MCF 10A (cell line): ENCODE results near the gene ARHGAP1. TPM values are rescaled to one million over a fixed set of nuclear protein-coding genes. Genes with fewer than 3 reads are reported as not detected.

Experiments
- BruUV-seq: library from RNA; stranded (reverse); fragments of 400-500 nt; replicated peaks from 2 replicates; lab custom pipeline; 2021; lab: Mats Ljungman, UMichigan
- CTCF ChIA-PET: fragments of 300-600 bp; sonication (Branson Sonifier 250); formaldehyde crosslinking; extraction: SDS; loops from one replicate; lab custom pipeline; 2021; ENCODE audit warnings: antibody characterized with exemption, inconsistent platforms; lab: Yijun Ruan, JAX
- POLR2A ChIA-PET: fragments of 300-600, 350-650 bp; sonication (Branson Sonifier 250); formaldehyde crosslinking; extraction: SDS; loops from one replicate; lab custom pipeline; 2020; ENCODE audit warnings: antibody characterized with exemption, inconsistent platforms; lab: Yijun Ruan, JAX
- DNase-seq: peaks from one replicate; pipeline ENCODE4 v3.0.0-alpha.2; 2018; ENCODE audit not compliant: unreplicated experiment
- H3K27ac Mint-ChIP-seq: one replicate; pipeline ENCODE4 v1.8.0; 2022; ENCODE audit warnings: mild to moderate bottlenecking, low read depth, mixed read lengths; ENCODE audit not compliant: unreplicated experiment
- H3K27me3 Mint-ChIP-seq: one replicate; pipeline ENCODE4 v1.8.0; 2022; ENCODE audit warnings: mixed read lengths; ENCODE audit not compliant: insufficient read depth, unreplicated experiment
- H3K36me3 Mint-ChIP-seq: one replicate; pipeline ENCODE4 v1.8.0; 2022; ENCODE audit warnings: mild to moderate bottlenecking, moderate library complexity, mixed read lengths; ENCODE audit not compliant: insufficient read depth, unreplicated experiment
- H3K4me1 Mint-ChIP-seq: one replicate; pipeline ENCODE4 v1.8.0; 2022; ENCODE audit warnings: mixed read lengths; ENCODE audit not compliant: insufficient read depth, unreplicated experiment
- H3K4me3 Mint-ChIP-seq: one replicate; pipeline ENCODE4 v1.8.0; 2022; ENCODE audit warnings: mild to moderate bottlenecking, moderate library complexity, mixed read lengths; ENCODE audit not compliant: unreplicated experiment
- H3K9me3 Mint-ChIP-seq: one replicate; pipeline ENCODE4 v1.8.0; 2022; ENCODE audit warnings: mixed read lengths; ENCODE audit not compliant: unreplicated experiment
- CTCF ChIP-seq: fragments of 200-600 bp; IDR thresholded peaks from one replicate; pipeline ENCODE4 v1.8.0; 2022; ENCODE audit warnings: antibody characterized with exemption, mild to moderate bottlenecking; ENCODE audit not compliant: unreplicated experiment
- intact Hi-C: fragments of 100-400 bp; cut with micrococcal nuclease; formaldehyde crosslinking; loops from 2 replicates; pipeline ENCODE4 v1.14.1; 2022
- total RNA-seq: library from RNA; stranded (reverse); gene quantifications from 2 replicates; pipeline ENCODE4 v1.2.3, GENCODE V29; 2022

The ARHGAP1 gene
- total RNA-seq, 1 experiment from 2014 or later, result 61.0 TPM

- H3K27me3 Mint-ChIP-seq, result no peaks in the 10 kb centered on the region
- no peak for TF ChIP-seq CTCF
- ChIA-PET CTCF (interaction anchor here (0.7 to 1.0 kb wide), 2 partner anchors 29 to 251 kb away, joined by 5 read pairs; no protein-coding TSS in a partner anchor), POLR2A (interaction anchor here (1.2 kb wide), 1 partner anchor 13 kb away, joined by 3 read pairs; no protein-coding TSS in a partner anchor)
- intact Hi-C loops, result no loop called here
- no peaks in the 10 kb centered on the region for H3K9me3 Mint-ChIP-seq
- no TSS peak for BruUV-seq
- no peak overlapping the region for H3K4me3 Mint-ChIP-seq
- no peaks in the 10 kb centered on the region for H3K4me1 Mint-ChIP-seq
- peaks cover 44% of the 10 kb centered on the region for H3K36me3 Mint-ChIP-seq
- no peak for DNase-seq
- no peak overlapping the region for H3K27ac Mint-ChIP-seq
Measured at GRCh38 chr11:46640036-46640788, 60.2 kb downstream of the ARHGAP1 start.

- no peak overlapping the region for H3K27ac Mint-ChIP-seq
- no peaks in the 10 kb centered on the region for H3K9me3 Mint-ChIP-seq
- intact Hi-C loops, result no loop called here
- H3K4me1 Mint-ChIP-seq, result no peaks in the 10 kb centered on the region
- POLR2A ChIA-PET, result interaction anchor here (0.7 to 1.2 kb wide), 3 partner anchors 14 to 48 kb away, joined by 3 read pairs; no protein-coding TSS in a partner anchor
- no peak overlapping the region for H3K4me3 Mint-ChIP-seq
- peaks cover 37% of the 10 kb centered on the region for H3K36me3 Mint-ChIP-seq
- no peaks in the 10 kb centered on the region for H3K27me3 Mint-ChIP-seq
- CTCF ChIA-PET, result interaction anchor here (0.7 kb wide), 1 partner anchor 28 kb away, joined by 5 read pairs; no protein-coding TSS in a partner anchor
- DNase-seq, result no peak
- BruUV-seq, result no TSS peak
- TF ChIP-seq CTCF, result no peak
Measured at GRCh38 chr11:46639197-46639839, 61.1 kb downstream of the ARHGAP1 start.

GRCh38 chr11:46637546-46637945 is 62.9 kb downstream of the ARHGAP1 start:
- Mint-ChIP-seq H3K4me3 (no peak overlapping the region), H3K4me1 (no peaks in the 10 kb centered on the region), H3K36me3 (peaks cover 31% of the 10 kb centered on the region), H3K27ac (no peak overlapping the region), H3K9me3 (no peaks in the 10 kb centered on the region), H3K27me3 (no peaks in the 10 kb centered on the region)
- no peak for DNase-seq
- ChIA-PET POLR2A (interaction anchor here (0.9 to 1.4 kb wide), 2 partner anchors 9 to 19 kb away, joined by 3 to 4 read pairs; no protein-coding TSS in a partner anchor), CTCF (interaction anchor here (0.6 to 0.8 kb wide), 4 partner anchors 46 to 869 kb away, joined by 3 read pairs; no protein-coding TSS in a partner anchor)
- TF ChIP-seq CTCF, result no peak
- intact Hi-C loops, result no loop called here
- BruUV-seq, result no TSS peak

- no peaks in the 10 kb centered on the region for H3K9me3 Mint-ChIP-seq
Measured at GRCh38 chr11:46635557-46636139, 64.8 kb downstream of the ARHGAP1 start.

More at GRCh38 chr11:46635557-46636139, 64.8 kb downstream of the ARHGAP1 start:
- BruUV-seq, result no TSS peak
- intact Hi-C loops, result no loop called here
- POLR2A ChIA-PET, result interaction anchor here (0.6 kb wide), 1 partner anchor 17 kb away, joined by 3 read pairs; no protein-coding TSS in a partner anchor
- CTCF ChIA-PET, result no interaction called here
- Mint-ChIP-seq H3K27me3 (no peaks in the 10 kb centered on the region), H3K4me1 (no peaks in the 10 kb centered on the region), H3K4me3 (no peak overlapping the region), H3K27ac (no peak overlapping the region), H3K36me3 (peaks cover 33% of the 10 kb centered on the region)
- TF ChIP-seq CTCF, result no peak
- no peak for DNase-seq
